Occipital lobe (tissue), 2 donors: ENCODE measurements around the gene STX18. TPM values are rescaled to one million over a fixed set of nuclear protein-coding genes. Genes with fewer than 3 reads are reported as not detected.
A peak's percentile ranks its signal among the peaks of the same experiment; 100 is the strongest.
"Not testable (repeated sequence)": the region's sequence is repeated elsewhere in the genome, so short reads cannot be mapped to it uniquely, and the experiment has no call there.

Experiments used
- DNase-seq: peaks from one replicate; lab custom pipeline; 2025; lab: John Stamatoyannopoulos, UW
- total RNA-seq: library from RNA; depleted of rRNA; stranded (reverse); fragments of >200 nt; gene quantifications from one replicate; pipeline ENCODE4 v1.2.3, GENCODE V29; 2014

The STX18 gene
- total RNA-seq, 1 donor from 2014 or later, result 15.4 TPM

- DNase-seq, result not testable (repeated sequence)
Observed at GRCh38 chr4:4510641-4511040, 31.2 kb downstream of the STX18 start.

DNA sequence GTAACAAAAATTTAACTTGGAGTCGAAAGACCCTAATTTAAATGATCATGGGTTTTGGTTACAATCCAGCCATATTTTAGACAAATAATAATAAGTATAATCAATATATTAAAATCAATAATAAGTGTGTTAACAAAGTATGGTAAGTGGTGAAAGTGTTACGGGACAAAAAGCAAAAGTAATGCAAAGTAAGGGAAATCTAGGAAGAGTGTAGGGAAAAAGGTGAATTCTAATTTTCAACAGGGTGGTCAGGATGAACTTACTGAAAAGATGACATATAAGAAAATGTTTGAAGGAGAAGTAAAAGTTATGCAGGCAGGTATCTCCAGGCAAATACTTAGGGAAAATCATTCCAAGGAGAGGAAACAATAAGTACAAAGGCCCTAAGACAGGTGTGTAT lies 32.3 kb downstream of the STX18 start:
- DNase-seq, result no peak

DNA sequence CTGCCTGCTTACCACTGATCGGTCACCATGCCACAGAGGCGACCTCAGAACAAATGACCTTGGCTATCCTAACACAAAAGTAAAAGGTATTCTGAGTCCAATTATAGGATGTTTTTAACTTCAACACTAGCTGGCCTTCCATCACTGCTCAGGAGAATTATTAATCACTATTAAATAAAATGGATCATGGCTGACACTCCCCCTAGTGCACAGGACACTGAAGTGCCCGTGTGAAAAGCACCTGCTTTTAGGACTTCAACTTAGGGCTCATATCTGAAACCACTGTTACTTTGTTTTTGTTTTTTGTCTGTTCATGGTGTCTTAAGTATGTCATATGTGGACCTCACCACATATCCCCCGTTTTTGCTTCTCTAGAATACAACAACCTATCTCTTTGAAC lies 33.9 kb downstream of the STX18 start:
- DNase-seq, result no peak

DNA sequence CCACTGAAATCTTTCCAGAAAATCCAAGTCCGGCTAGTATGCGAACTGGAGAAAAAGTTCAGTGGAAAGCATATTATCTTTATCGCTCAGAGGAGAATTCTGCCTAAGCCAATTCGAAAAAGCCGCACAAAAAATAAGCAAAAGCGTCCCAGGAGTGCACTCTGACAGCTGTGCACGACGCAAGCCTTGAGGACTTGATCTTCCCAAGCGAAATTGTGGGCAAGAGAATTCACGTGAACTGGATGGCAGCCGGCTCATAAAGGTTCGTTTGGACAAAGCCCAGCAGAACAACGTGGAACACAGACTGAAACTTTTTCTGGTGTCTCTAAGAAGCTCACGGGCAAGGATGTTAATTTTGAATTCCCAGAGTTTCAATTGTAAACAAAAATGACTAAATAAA lies 34.4 kb downstream of the STX18 start:
- no peak for DNase-seq

DNA sequence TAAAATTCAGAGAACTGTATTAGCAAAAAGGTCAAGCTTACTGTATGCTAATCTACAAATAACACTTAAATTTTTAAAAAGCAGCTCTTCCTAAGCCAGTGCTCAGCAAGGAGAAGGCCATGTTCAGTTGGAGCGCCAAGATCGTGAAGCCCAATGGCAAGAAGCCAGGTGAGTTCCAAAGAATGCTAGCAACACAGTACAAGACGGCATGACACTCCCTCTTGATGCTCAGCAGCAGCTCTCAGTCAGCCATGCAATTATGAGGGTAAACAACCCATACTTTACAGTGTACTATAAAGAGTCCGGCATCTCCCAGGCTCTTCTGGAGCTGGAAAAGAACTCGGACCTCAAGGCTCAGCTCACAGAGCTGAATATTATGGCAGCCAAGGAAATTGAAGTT lies 34.9 kb downstream of the STX18 start:
- DNase-seq, result no peak

DNA sequence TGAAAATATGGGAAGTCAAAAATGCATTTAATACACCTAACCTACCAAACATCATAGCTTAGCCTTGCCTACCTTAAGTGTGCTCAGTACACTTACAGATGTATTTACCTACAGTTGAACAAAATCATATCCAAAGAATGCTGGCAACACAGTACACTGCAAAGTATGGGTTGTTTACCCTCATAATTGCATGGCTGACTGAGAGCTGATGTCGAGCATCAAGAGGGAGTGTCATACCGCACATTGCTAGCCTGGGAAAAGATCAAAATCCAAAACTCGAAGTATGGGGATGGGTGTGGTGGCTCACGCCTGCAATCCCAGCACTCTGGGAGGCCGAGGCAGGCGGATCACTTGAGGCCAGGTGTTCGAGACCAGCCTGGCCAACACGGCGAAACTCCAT lies 36.6 kb downstream of the STX18 start:
- not testable (repeated sequence) for DNase-seq

DNA sequence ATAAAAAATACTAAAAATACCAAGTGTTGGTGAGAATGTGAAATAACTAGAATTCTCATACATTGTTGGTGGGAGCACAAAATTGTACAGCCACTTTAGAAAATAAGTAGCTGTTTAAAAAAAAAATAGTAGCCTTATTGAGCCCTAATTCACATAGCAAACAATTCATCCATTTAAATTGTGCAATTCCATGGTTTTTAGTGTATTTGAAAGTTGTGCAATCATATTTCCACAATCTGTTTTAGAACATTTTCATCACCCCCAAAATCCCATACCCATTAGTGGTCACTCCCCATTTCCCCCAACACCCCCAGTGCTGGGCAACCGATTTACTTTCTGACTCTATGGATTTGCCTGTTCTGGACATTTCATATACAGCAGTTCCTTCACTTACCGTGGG lies 37.1 kb downstream of the STX18 start:
- DNase-seq, result no peak

- DNase-seq, result no peak
Observed at GRCh38 chr4:4502694-4503311, 39.0 kb downstream of the STX18 start.

DNA sequence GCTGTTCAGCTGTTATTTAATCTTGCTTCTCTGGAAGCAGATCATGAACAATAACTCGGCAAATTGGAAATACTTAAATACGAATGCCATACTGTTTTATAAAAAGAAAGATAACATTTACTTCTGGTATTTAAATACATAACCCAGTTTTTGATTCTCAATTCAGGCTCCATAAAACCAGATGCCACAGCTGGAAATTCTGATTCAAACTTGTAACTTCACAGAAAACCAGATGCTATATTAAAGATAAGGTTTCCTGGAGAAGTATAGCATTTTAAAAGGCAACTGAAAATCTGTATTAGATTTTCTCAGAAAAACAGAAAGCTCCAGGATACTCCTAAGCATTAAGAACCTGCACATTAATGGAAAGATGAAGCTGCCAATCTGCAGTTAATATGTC lies 40.2 kb downstream of the STX18 start:
- no peak for DNase-seq

GRCh38 chr4:4499438-4500123 lies 42.3 kb downstream of the STX18 start:
- no peak for DNase-seq

GRCh38 chr4:4496592-4497372 lies 45.1 kb downstream of the STX18 start:
- DNase-seq, result no peak

- no peak for DNase-seq
Observed at GRCh38 chr4:4494882-4495281, 47.0 kb downstream of the STX18 start.

DNA sequence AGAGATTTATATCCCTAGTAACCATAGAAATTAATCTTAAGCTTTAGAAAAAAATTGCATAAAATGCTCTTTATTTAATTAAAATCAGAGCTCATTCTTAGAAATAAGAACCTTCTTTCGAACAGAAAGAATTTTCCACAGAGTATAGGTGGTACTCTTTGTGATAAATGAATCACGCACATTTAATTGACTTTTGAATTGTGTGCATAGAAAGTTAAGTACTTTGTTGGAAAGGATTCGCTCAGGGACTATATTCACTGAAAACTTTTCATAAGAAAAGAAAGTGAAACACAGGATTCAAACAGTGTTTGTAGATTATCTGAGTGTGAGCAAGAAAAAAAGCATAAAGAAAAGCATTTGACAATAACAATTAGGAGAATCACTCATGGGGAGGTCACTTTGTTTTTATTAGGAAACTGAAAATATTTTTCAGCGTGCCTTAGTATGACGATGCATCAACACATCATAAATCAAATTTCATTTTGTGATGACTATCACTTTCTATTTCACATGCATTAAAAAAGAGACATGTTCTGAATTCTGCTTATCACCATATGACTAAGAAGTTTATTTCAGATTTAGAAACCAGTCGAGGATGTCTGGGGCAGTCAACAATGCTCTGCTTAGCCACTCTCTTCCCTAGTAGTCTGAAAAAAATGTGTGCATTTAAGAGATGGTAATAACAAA lies 49.5 kb downstream of the STX18 start:
- DNase-seq, result no peak

- no peak for DNase-seq
Observed at GRCh38 chr4:4491396-4491893, 50.4 kb downstream of the STX18 start.

- DNase-seq, result no peak
Observed at GRCh38 chr4:4490816-4491215, 51.0 kb downstream of the STX18 start.

- DNase-seq, result no peak
Observed at GRCh38 chr4:4490041-4490440, 51.8 kb downstream of the STX18 start.

- DNase-seq, result peak; percentile 45
Observed at GRCh38 chr4:4488405-4489404, 53.1 kb downstream of the STX18 start.

GRCh38 chr4:4486969-4487368 lies 54.9 kb downstream of the STX18 start:
- no peak for DNase-seq

DNA sequence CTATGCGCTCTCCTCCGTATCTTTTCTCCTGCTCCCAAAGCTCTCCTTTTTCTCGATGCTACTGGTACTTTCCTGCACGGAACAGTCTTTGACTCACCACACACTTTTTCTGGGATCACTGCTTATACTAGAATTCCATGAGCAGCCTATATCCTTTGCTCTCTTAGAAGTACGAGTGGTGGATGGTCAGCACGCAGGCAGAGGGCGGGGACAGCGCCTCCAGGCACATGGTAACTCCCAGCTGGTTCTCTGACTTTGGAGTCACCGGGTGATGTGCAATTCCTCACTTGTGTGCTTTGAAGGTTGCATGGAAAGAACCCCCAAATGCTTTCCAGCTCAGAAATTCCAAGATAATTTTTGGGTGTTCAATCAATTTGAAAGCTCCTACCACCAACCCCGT lies 56.0 kb downstream of the STX18 start:
- DNase-seq, result no peak

- no peak for DNase-seq
Observed at GRCh38 chr4:4481399-4481994, 60.4 kb downstream of the STX18 start.
